Activated T-cell treated with anti-CD3 and anti-CD28 coated beads, Interleukin-2, amount 50 U/mL, for 48 hours (primary cell): ENCODE data around the gene SPDYE16.
"Not testable (repeated sequence)": the region's sequence is repeated elsewhere in the genome, so short reads cannot be mapped to it uniquely, and the experiment has no call there.

Source experiments
- DNase-seq, 2 experiments: peaks; one replicate each; pipeline ENCODE4 v3.0.0-alpha.2; 2020

The SPDYE16 gene

DNA sequence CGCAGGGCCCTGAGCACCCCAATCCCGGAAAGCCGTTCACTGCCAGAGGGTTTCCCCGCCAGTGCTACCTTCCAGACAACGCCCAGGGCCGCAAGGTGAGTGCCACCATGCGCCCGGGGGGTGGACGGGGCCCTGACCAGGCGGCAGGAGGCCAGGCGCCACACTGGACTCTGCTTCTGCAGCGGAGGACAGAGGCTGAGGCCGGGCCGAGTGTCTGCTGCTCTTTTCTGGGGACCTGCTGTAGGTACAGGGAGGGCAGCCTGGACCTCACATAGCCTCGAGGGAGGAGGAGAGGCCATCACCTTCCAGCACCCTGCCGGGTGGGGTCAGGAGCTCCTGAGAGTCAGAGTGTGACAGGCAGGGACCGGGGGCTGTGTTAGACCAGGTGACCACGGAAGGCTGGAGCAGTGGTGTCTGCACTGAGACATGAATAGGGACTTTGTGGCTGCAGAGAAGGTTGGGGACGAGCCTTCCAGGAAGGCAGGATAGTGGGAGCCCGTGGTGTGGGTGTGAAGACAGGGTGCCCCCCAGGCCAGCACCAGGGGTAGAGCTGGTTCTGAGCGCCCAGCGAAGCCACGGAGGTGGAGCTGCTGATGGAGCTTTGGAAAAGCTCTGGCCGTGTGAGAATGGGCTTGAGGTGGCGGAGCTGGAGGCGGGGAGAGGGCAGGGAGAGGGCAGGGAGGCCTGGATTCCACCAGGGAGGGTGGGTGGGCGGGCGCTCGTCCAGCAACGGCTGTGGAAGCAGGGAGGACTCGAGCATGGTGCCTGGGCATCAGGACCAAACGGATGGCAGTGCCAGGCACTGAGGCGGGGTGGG, 38.5 kb downstream of the SPDYE16 start:
- peak; percentile 10 to 13 for DNase-seq

DNA sequence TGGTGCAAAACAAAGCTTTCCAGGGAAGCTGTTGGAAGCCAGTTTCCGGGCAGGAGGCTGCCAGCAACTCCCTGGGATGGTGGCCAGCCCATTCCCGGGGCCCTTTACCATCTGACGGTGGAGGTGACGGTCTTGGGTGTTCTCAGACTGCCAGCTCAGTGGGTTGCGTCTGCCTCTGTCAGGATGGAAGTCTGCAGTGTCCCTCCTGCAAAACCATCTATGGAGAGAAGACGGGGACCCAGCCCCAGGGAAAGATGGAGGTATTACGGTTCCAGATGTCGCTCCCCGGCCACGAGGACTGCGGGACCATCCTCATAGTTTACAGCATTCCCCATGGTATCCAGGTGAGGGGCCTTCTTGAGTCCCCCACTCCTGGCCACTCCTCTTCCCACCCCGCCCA, 39.9 kb downstream of the SPDYE16 start:
- peak in 1 of 2 experiments; percentile 12 for DNase-seq

DNA sequence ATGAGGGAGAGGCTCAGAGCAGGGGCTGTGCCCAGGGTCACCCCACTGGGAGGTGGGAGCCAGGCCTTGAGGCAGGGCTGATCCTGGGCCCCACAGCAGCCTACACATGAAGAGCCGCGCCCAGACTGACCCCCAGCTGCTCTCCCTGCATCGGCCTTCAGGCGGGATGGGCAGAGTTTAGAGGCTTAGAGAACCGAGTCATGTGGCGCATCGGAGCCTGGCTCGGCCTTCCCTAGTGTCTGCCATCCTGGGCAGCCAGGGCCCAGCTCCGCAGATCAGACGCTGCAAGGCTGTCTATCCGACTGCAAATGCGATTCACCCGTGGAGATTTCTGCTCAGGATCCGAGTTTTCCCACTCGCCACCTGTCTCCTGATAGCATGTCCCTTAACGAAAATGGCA, 40.3 kb downstream of the SPDYE16 start:
- peak in 1 of 2 experiments; percentile 2 for DNase-seq

DNA sequence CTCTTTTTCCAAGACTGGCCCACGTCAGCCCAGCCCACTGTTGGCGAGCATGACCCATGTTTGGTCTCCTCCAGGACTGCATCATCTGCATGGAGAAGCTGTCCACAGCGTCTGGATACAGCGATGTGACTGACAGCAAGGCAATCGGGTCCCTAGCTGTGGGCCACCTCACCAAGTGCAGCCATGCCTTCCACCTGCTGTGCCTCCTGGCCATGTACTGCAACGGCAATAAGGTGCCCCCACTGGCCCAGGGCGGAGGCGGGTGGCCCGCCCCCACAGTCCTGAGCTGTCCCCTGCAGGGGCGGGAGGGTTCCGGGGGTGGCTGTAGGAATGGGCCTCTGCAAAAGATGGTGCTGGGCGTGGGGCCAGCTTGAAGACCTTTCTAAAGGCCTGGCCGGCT, 40.9 kb downstream of the SPDYE16 start:
- peak; percentile 5 to 13 for DNase-seq

DNA sequence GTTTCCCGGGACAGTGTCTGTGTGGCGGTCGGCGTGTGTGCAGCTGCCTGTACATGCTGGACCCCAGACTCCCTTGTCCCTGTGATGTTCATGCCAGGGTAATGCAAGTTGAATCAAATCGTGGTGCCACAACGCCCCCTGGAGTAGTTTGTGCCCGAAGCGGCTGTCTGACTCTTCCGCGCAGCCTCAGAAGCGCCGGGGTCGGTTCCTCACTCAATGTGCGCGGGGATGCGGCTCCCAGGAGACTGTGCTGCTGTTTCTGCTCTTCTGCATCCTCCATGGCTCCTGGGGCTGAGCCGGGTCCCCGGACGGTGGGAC, 43.2 kb downstream of the SPDYE16 start:
- DNase-seq, result not testable (repeated sequence)

DNA sequence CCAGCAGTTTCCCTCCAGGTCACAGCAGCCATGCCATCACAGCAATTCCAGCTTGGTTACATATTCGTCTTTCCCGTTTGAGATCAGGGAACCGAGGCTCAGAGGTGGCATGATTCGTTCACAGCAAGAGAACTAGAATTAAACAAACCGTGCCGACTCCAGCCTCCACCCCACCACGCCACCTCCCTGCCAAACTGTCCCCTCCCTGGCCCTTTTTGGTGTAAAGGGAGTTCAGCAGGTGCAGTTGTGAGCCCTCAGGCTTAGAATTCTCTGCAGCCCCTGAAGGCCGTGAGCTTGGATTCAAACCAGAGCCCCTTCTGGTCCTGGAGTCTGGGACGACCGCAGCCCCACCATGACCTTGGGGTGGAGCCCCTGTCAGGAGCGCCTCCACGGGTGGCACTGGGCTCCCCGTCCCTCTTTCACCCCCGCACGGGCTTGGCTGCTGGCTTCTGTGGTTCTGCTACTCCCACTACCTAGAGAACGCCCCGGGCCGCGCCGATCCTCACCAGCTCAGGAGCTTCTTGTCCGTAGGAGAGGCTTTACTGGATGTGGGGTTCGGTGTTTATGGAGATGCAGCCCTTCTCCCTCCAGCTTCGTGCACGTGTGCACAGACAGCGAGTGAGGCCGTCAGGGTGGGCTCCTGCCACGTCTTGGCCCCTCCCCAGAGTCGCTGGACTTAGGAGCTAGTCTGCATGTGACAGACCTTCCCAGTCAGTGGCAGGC, 43.7 kb downstream of the SPDYE16 start:
- DNase-seq, result not testable (repeated sequence)

DNA sequence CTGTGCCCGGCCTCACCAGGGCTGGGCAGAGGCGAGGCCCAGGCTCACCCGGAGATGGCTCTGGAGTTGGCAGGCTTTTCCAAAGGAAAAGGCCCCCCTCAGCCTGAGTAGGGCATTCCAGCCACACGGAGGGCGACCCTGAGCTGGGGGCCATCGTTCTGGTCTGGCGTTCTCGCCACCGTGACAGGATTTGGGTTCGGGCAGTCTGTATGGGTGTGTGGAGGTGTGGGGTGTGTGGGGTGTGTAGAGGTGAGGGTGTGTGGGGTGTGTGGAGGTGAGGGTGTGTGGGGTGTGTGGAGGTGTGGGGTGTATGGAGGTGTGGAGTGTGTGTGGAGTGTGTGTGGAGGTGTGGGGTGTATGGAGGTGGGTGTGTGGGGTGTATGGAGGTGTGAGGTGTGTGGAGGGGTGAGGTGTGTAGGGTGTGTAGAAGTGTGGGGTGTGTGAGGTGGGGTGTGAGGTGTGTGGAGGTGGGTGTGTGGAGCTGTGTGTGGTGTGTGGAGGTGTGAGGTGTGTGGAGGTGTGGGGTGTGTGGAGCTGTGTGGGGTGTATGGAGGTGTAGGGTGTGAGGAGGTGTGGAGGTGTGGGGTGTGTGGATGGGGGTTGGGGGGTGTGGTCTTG, 44.4 kb downstream of the SPDYE16 start:
- DNase-seq, result not testable (repeated sequence)

DNA sequence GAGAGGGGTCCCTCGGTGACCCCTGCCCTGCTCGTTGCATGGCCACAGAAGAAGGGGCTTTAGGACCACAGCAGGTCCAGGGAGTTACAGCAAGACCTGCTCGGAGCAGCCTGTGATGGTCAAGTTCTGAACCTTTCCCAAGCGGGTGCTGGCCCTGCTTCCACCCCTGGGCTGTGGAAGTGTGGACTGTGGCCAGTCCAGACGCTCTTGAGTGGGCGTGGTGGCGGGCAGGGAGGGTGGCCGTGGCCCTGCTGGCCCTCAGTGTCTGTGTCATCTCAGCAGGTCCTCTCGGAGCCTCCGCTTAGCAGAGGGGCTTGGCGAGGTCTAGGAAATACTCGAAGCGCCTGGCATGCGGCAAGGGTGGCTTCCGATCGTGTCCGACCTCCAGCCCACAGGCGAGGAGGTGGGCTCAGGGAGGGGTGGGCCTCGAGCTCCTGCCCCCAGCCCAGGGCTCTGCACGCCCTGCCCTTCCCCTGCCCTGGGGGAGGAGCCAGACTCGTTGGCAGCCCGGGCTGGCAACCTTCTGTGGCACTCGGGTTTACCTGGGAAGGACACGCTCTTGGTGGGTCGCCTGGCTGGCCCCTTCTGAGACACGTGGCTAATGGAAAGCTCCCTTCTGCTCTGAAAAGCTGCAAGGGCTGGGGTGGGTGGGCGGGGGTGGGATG, 45.0 kb downstream of the SPDYE16 start:
- DNase-seq, result not testable (repeated sequence)

DNA sequence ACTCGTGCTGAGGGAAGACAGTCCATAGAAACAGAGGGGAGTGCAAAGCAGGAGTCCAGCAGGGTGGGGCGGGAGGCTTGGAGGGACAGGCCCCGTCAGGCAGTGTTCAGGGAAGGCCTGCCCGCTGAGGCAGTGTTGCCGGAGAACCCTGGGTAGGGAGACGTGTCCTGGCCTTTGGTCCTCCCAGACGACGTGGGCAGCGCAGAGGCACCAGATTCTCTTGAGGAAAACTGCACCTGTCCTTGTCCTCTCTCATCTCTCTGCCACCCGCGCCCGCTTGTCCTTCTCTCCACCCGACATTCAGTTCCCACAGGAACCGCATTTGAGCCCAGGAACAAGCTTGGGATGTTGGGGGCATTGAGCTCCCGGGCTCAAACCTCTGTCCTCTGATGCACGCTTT, 47.4 kb downstream of the SPDYE16 start:
- not testable (repeated sequence) for DNase-seq

DNA sequence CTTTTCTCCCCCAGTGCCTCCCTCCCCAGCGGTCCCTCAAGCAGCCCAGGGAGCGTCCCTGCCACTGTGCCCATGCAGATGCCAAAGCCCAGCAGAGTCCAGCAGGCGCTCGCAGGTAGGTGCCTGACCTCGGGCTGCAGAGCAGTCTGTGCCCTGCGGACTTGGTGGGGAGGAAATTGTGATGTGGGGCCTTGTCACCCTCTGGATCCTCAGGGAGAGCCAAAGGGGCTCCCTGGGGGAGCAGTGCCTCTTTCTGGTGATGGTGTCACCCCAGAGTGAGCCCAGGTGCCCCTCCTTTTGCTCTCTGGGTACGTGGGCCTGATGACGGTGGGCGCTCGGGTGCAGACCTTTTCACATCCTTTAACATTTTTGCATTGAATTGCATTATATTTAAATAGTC, 51.0 kb downstream of the SPDYE16 start:
- not testable (repeated sequence) for DNase-seq

DNA sequence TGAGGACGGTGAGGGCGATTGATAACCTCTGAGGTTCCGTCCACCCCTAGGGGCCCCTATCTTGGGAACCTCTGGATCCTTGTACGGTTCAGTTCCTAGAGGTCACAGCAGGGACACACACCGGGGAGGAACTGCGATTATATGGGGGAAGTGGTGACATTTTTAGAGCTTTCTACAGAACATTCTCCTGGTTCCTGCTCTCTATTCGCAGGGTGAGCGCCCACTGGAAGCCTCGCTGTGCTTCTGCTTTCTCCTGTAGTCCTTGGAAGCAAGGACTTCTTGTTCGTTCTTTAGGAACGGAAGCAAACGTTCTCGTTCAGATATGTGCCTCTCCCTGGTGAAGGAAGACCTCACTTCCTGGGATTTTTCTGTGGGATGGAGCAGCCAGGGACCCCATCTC, 55.1 kb downstream of the SPDYE16 start:
- not testable (repeated sequence) for DNase-seq

DNA sequence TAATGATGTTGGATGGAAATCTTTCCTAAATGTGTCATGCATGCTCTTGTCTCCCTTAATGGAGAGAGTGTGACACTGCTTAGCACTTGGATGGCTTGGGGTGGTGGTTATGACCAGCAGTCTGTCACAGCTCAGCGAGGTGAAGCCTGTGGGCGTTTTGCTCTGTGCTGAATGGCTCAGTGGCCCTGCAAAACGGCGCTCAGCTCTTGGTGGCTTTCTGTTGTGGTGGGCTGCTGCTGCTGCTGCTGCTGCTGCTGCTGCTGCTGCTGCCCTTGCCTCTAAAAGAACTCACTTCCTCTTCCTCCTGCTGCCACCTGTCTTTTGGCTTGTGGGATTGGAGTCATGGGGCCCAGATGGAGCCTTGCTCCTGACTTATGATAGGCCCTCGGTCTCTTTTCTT, 56.5 kb downstream of the SPDYE16 start:
- DNase-seq, result peak in 1 of 2 experiments; percentile 52

DNA sequence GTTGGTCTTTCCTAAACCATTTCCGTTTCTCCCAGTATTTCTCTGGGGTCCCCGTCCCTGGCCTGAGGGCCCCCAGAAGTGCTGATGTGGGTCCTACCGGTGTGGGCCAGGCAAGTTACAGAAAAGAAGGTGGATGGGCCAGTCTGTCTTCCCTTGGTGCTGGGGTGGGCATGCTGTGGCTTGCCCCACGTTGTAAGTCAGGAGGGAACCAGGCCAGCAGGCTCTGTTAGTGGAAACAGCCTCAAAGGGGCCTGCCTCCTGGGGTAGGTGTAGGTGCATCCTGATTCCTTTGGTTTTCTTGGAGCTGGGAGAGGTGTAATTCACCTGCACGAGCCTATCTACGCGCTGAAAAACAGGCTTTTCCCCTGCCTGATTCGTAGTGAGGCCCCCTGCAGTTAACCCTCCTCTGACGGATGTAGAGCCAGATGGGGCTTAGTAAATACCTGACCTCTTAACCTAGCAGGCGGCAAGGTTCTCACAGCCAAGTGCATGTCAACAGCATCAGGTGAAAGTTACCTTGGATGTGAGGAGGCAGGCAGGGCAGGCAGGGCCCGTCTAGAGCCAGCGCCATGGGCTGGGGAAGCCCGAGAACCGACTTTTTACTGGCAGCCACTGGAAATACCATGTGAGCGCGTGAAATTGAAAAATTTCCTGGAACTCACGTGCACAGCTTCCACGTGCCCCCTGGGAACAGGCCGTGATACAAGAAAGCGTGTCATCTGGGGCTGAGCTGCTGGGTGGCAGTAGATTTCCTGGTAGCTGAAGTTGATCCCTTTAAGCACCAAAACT, 57.1 kb downstream of the SPDYE16 start:
- not testable (repeated sequence) for DNase-seq

DNA sequence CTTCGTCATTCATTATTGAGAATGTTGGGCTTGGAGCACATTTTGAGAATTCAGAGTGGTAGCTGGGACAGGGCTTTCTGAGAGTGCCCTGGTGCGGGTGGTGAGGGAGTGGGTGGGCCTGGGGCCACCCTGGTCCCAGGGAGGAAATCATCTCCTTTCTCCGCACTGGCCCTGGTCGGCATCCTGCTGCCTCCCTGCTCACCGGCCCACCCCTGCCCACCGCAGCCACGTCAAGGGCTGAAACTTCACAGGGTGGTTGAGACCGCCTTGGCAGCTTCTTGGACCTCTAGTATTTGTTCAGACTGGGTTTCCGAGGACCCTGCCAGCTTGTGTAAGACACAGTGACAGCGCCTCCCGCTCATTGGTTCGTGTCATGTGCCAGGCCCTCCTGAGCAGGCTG, 58.6 kb downstream of the SPDYE16 start:
- DNase-seq, result not testable (repeated sequence)

DNA sequence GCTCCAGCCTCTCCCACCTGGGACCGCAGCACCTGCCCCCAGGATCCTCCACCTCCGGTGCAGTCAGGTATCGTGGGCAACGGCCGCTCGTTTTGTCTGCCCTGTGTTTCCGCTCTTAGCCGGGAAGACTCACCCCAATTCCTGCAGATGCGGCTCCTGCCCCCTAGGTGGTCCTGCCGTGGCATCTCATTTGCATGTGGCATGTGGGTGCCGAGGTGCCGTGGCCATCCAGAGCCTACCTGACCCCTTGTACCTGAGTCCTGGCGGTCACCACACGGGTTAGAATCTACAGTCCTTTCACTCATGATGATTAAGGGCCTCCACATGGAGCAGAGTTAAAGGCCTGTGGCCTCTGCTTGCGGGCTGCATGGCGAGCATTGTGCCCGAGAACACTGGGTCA, 60.0 kb downstream of the SPDYE16 start:
- not testable (repeated sequence) for DNase-seq

DNA sequence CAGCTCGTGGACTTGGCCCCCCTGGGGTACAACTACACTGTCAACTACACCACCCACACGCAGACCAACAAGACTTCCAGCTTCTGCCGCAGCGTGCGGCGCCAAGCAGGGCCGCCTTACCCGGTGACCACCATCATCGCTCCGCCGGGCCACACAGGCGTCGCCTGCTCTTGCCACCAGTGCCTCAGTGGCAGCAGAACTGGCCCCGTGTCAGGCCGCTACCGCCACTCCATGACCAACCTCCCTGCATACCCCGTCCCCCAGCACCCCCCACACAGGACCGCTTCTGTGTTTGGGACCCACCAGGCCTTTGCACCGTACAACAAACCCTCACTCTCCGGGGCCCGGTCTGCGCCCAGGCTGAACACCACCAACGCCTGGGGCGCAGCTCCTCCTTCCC, 60.4 kb downstream of the SPDYE16 start:
- not testable (repeated sequence) for DNase-seq
